Type B pancreatic cell (in vitro differentiated cells): ENCODE results near the gene TIMM17A. TPM values are rescaled to one million over a fixed set of nuclear protein-coding genes. Genes with fewer than 3 reads are reported as not detected.
A peak's percentile ranks its signal among the peaks of the same experiment; 100 is the strongest.
"Not testable (repeated sequence)": the region's sequence is repeated elsewhere in the genome, so short reads cannot be mapped to it uniquely, and the experiment has no call there.

Experiments
- DNase-seq: peaks from one replicate; pipeline ENCODE4 v3.0.0; 2021; ENCODE audit warnings: mixed read lengths; ENCODE audit not compliant: unreplicated experiment; ENCODE audit errors: extremely low spot score
- H3K27ac Mint-ChIP-seq: 2 replicates; pipeline ENCODE4 v1.8.0; 2021; ENCODE audit warnings: mild to moderate bottlenecking, mixed read lengths
- H3K27me3 Mint-ChIP-seq: 2 replicates; pipeline ENCODE4 v1.8.0; 2021; ENCODE audit warnings: mixed read lengths
- H3K36me3 Mint-ChIP-seq: 2 replicates; pipeline ENCODE4 v1.8.0; 2021; ENCODE audit warnings: mixed read lengths
- H3K4me1 Mint-ChIP-seq: one replicate; pipeline ENCODE4 v1.8.0; 2021; ENCODE audit warnings: mixed read lengths; ENCODE audit not compliant: unreplicated experiment
- H3K4me3 Mint-ChIP-seq: 2 replicates; pipeline ENCODE4 v1.8.0; 2021; ENCODE audit warnings: mild to moderate bottlenecking, mixed read lengths
- H3K9me3 Mint-ChIP-seq: 2 replicates; pipeline ENCODE4 v1.8.0; 2021; ENCODE audit warnings: mixed read lengths
- CTCF ChIP-seq: fragments of 200-600 bp; sonication (generic); conservative IDR thresholded peaks from 2 replicates; pipeline ENCODE4 v1.5.0; 2021; ENCODE audit warnings: antibody characterized with exemption, mild to moderate bottlenecking
- microRNA-seq: library from miRNA; unstranded; fragments of <30 nt; microRNA quantifications from one replicate; pipeline ENCODE4, GENCODE V29; 2020
- total RNA-seq: library from RNA; stranded (reverse); gene quantifications from 2 replicates; pipeline ENCODE4 v1.2.1, GENCODE V29; 2021; ENCODE audit warnings: low replicate concordance

Gene TIMM17A
- total RNA-seq, 1 donor from 2014 or later = 50.2 TPM

DNA sequence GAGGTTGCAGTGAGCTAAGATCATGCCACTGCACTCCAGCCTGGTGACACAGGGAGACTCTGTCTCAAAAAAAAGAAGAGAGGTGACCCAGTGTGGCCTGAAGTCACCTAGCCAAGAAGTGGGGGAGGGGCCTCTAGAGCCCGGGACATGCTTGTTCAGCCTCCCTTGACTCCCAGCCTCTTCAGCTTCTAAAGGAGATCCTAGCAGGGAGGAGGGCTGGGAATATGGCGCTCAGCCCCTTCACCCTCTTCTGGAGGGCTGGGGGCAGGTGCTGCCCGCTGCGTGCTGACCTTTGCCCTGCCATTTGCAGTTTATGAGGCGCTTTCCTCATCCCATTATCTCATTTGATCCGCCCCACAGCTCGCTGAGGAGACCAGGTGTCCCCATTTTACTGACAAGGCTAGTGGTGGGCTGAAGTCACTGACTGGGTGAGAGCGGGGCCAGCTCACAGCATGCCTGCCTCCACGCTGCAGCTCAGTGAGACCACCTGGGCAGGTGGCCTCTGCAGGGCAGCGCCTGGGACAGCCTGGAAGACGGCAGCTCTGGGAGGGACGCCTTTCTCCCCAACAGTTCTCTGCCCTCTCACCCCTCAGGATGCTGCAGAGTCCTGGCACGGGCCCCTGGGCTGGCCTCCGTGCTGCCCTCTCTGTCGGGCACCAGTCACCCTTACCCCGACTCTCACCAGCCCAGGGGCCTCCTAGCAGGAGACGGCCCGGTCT lies 62.6 kb downstream of the TIMM17A start:
- peaks cover 22% of the 10 kb centered on the region for H3K36me3 Mint-ChIP-seq
- peaks cover 31% of the 10 kb centered on the region for H3K4me1 Mint-ChIP-seq
- no peaks in the 10 kb centered on the region for H3K9me3 Mint-ChIP-seq
- H3K27ac Mint-ChIP-seq = peak overlapping the region; percentile 96
- TF ChIP-seq CTCF = no peak
- DNase-seq = no peak
- no peaks in the 10 kb centered on the region for H3K27me3 Mint-ChIP-seq
- peak overlapping the region; percentile 78 for H3K4me3 Mint-ChIP-seq

DNA sequence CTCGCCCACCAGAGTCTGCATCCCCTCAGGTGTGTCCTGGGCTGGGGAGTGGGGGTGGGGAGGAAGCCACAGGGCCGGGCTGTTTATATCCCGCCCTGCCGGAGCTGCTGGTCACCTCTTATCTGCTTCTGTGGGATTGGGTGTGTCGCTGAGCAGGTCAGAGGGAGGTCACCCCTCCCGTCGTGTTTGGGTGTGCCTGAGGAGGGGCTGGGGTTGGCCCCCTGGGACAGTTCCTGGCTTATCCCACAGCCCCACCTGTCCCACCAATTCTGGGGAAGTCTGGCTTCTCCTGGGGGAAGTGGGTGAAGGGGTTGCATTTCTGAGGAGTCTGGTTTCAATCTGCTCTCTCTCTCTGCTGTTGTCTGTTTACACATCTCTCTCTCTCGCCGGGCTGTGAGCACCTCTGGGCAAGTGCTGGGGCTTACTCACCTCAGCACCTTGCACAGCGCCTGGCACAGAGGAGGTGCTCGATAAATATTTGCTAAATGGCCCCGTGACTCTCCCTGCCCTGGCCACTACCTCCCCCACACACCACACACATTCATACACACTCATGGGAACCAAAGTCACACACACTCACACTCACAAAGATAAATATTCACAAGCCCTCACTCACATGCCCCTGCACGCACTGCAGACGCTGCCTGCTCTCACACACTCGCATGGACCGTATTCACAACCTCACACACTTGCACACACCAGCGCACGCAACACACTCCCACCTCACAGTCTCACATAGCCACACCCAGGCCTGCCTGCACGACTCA lies 63.3 kb downstream of the TIMM17A start:
- Mint-ChIP-seq H3K4me3 (peak overlapping the region; percentile 78), H3K36me3 (peaks cover 20% of the 10 kb centered on the region), H3K4me1 (peaks cover 37% of the 10 kb centered on the region), H3K27ac (peak overlapping the region; percentile 96), H3K27me3 (no peaks in the 10 kb centered on the region), H3K9me3 (no peaks in the 10 kb centered on the region)
- DNase-seq = no peak
- TF ChIP-seq CTCF = no peak

DNA sequence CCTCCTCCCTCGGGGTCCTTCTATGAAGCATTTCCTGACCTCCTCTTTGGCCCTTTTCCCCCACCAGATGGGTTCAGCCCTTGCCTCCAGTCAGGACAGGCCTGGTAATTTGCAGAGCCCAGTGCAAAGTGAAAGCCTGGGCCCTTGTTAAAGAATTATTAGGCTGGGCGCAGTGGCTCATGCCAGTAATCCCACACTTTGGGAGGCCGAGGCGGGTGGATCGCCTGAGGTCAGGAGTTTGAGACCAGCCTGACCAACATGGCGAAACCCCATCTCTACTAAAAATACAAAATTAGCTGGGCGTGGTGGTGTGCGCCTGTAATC lies 63.9 kb downstream of the TIMM17A start:
- Mint-ChIP-seq H3K36me3 (peaks cover 20% of the 10 kb centered on the region), H3K4me1 (peaks cover 37% of the 10 kb centered on the region), H3K27ac (peak overlapping the region; percentile 96), H3K4me3 (peak overlapping the region; percentile 78)
- not testable (repeated sequence) for H3K9me3 Mint-ChIP-seq, H3K27me3 Mint-ChIP-seq, DNase-seq

Small RNA genes within 50 kb of the gene (microRNA-seq; reads per million reads assigned to microRNA genes)
- not detected for gene MIR6740

Other genes starting within 250 kb of the TIMM17A start
- gene IPO9, start 126.3 kb upstream of the TIMM17A start, total RNA-seq = 60.8 and 92.4 TPM in 2 replicates
- 1.4 and 5.0 TPM in 2 replicates for gene SHISA4, start 66.6 kb upstream of the TIMM17A start, total RNA-seq
- 0.52 and 3.7 TPM in 2 replicates for gene LMOD1, start 9.0 kb upstream of the TIMM17A start, total RNA-seq
- gene RNPEP, start 27.1 kb downstream of the TIMM17A start, total RNA-seq = 57.3 and 63.9 TPM in 2 replicates
- 237 and 498 TPM in 2 replicates for gene ELF3, start 55.1 kb downstream of the TIMM17A start, total RNA-seq
- 0.12 and 0.24 TPM in 2 replicates for gene GPR37L1, start 167.4 kb downstream of the TIMM17A start, total RNA-seq
- gene ARL8A, start 189.2 kb downstream of the TIMM17A start, total RNA-seq = 58.6 and 69.1 TPM in 2 replicates
- gene PTPN7, start 205.1 kb downstream of the TIMM17A start, total RNA-seq = 0.29 TPM in 1 of 2 replicates, not detected in the other
- gene LGR6, start 238.3 kb downstream of the TIMM17A start, total RNA-seq = 2.8 and 6.9 TPM in 2 replicates